A673 (cell line): ENCODE results near the gene CACNB1. TPM values are rescaled to one million over a fixed set of nuclear protein-coding genes. Genes with fewer than 3 reads are reported as not detected.

Source experiments
- BruUV-seq: library from RNA; stranded (reverse); fragments of 400-500 nt; replicated peaks from 2 replicates; lab custom pipeline; 2021; lab: Mats Ljungman, UMichigan
- CTCF ChIA-PET: fragments of 300-600 bp; sonication (Branson Sonifier 250); formaldehyde crosslinking; loops from one replicate; lab custom pipeline; 2022; ENCODE audit warnings: antibody characterized with exemption; lab: Charles Lee
- POLR2A ChIA-PET: fragments of 300-600 bp; sonication (Branson Sonifier 250); formaldehyde crosslinking; loops from one replicate; lab custom pipeline; 2022; ENCODE audit warnings: antibody characterized with exemption; ENCODE audit not compliant: low non-redundant PET; lab: Charles Lee
- DNase-seq: peaks from one replicate; pipeline ENCODE4 v3.0.0-alpha.2; 2015; ENCODE audit warnings: low spot score
- H3K27ac ChIP-seq: fragments of 200-600 bp; sonication (generic); 2 replicates; pipeline ENCODE4 v1.5.1; 2016; ENCODE audit warnings: mixed run types, low read depth, mild to moderate bottlenecking, mixed read lengths, antibody characterized with exemption, low read length; ENCODE audit not compliant: poor library complexity, severe bottlenecking
- H3K27me3 ChIP-seq: fragments of 200-600 bp; sonication (generic); replicated peaks from 2 replicates; pipeline ENCODE4 v1.6.1; 2017; ENCODE audit warnings: mixed run types, low read depth, mild to moderate bottlenecking, mixed read lengths, antibody characterized with exemption, low read length; ENCODE audit not compliant: insufficient read depth, poor library complexity
- H3K36me3 ChIP-seq: fragments of 200-600 bp; sonication (generic); 2 replicates; pipeline ENCODE4 v1.6.1; 2016; ENCODE audit warnings: mixed run types, mild to moderate bottlenecking, mixed read lengths, antibody characterized with exemption, low read length; ENCODE audit not compliant: insufficient read depth, poor library complexity, severe bottlenecking
- H3K4me1 ChIP-seq: fragments of 200-600 bp; sonication (generic); 2 replicates; pipeline ENCODE4 v1.6.1; 2017; ENCODE audit warnings: mixed run types, mild to moderate bottlenecking, mixed read lengths, antibody characterized with exemption, low read length; ENCODE audit not compliant: insufficient read depth, poor library complexity, severe bottlenecking
- H3K4me3 ChIP-seq: fragments of 200-600 bp; sonication (generic); 2 replicates; pipeline ENCODE4 v1.5.1; 2016; ENCODE audit warnings: low read depth, mixed run types, mild to moderate bottlenecking, mixed read lengths, low read length; ENCODE audit not compliant: poor library complexity, severe bottlenecking
- H3K9me3 ChIP-seq: fragments of 200-600 bp; sonication (generic); 2 replicates; pipeline ENCODE4 v1.6.1; 2016; ENCODE audit warnings: mixed run types, low read depth, mild to moderate bottlenecking, mixed read lengths, antibody characterized with exemption, low read length; ENCODE audit not compliant: poor library complexity, severe bottlenecking
- EZH2 ChIP-seq: fragments of 200-600 bp; sonication (generic); IDR thresholded peaks from 2 replicates; pipeline ENCODE4 v1.6.1; 2017; ENCODE audit warnings: borderline replicate concordance, low read depth, mild to moderate bottlenecking, mixed read lengths, antibody characterized with exemption, low read length; ENCODE audit not compliant: poor library complexity, severe bottlenecking
- intact Hi-C: fragments of 100-400 bp; cut with micrococcal nuclease; formaldehyde crosslinking; loops from one replicate; pipeline ENCODE4 v1.10.0; 2022; ENCODE audit not compliant: unreplicated experiment
- total RNA-seq: library from RNA; stranded (reverse); gene quantifications from 2 replicates; pipeline ENCODE4 v1.2.3, GENCODE V29; 2021
- TF ChIP-seq, protein P1 (sequence below): fragments of 300-800, 200-600 bp; sonication (generic); conservative IDR thresholded peaks from 2 replicates; pipeline ENCODE4 v1.5.1; 2017; ENCODE audit warnings: low read depth, mild to moderate bottlenecking, antibody characterized with exemption, low read length, moderate library complexity, mixed read lengths

Gene CACNB1
- total RNA-seq, 1 experiment from 2014 or later = 8.0 TPM

DNA sequence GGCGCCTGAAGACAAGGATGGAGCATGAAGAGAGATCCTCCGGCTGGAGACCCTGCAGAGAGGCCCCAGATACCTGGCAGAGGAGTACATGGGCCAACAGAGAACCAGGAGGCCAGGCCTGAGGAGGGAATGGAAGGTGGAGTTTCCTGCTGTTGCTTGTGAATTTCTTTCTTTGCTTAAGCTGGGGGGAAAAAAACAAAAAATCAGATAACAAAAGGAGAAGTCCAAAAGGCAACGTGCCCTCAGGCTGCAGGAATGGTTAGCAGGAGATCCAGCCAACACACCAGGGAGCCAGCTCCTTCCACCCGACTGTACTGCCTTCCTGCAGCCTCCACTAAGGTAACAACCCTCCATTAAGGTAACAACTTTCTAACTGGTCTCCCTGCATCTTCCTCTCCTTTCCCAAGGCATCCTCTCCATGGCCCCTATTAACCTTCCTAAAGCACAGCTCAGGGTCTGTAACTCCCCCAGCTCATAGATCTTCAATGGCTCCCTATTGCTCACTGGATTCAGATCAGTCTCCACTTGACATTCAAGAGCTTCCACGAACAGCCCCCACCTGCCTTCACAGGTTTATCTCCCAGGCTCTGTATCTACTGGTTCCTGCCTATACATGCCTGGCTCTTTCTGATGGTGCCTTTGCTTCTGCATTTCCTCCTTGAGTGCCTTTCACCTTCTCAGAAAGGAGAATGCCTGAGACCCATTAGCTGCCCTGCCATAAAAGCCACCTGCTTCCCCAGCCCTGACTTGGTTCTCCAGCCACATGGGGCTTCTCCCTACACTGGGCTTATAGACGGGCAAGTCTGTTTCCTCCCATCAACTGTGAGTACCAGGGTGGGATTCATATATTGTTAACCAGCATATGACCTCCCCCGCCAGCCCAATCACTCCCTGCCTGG, 30.8 kb downstream of the CACNB1 start:
- Histone ChIP-seq H3K4me1 (no peaks in the 10 kb centered on the region), H3K4me3 (no peak overlapping the region), H3K9me3 (no peaks in the 10 kb centered on the region), H3K36me3 (no peaks in the 10 kb centered on the region), H3K27me3 (no peaks in the 10 kb centered on the region), H3K27ac (no peak overlapping the region)
- ChIA-PET POLR2A (no interaction called here), CTCF (interaction anchor here (0.8 kb wide), 1 partner anchor 184 kb away, joined by 4 read pairs; no protein-coding TSS in a partner anchor)
- intact Hi-C loops = no loop called here
- no peak for DNase-seq
- no TSS peak for BruUV-seq
- TF ChIP-seq EZH2 = no peak
- TF ChIP-seq, protein P1, sequence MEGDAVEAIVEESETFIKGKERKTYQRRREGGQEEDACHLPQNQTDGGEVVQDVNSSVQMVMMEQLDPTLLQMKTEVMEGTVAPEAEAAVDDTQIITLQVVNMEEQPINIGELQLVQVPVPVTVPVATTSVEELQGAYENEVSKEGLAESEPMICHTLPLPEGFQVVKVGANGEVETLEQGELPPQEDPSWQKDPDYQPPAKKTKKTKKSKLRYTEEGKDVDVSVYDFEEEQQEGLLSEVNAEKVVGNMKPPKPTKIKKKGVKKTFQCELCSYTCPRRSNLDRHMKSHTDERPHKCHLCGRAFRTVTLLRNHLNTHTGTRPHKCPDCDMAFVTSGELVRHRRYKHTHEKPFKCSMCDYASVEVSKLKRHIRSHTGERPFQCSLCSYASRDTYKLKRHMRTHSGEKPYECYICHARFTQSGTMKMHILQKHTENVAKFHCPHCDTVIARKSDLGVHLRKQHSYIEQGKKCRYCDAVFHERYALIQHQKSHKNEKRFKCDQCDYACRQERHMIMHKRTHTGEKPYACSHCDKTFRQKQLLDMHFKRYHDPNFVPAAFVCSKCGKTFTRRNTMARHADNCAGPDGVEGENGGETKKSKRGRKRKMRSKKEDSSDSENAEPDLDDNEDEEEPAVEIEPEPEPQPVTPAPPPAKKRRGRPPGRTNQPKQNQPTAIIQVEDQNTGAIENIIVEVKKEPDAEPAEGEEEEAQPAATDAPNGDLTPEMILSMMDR = no peak

DNA sequence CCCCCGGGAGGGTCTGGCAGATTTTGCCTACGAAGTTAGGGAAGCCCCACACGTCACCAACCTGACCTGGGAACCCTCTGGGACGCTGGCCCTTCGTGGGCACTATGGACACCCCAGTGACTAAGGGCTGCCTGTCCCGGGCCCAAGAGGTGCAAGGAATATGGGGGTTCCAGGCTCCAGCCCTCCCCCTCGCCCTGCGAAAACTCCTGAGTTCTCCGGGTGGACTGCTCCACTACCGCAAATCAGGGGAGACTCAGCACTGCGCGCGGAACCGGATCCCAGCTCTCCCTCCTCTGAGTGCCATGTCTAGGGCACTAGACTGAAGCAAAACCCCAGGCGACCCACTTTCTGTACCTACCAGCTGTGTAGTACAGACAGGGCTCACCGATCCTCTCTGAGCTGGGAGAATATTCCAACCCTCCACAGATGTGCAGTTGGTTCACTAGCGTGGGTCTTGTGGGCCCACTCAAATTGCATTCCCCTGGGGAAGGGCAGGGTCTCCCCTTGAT, 31.6 kb downstream of the CACNB1 start, which contains the start of gene ARL5C:
TSS of gene ARL5C (minus strand) at position 321 of the 509 bp plus-strand sequence. CDS start 401 bp downstream, outside the sequence.
- POLR2A ChIA-PET = no interaction called here
- CTCF ChIA-PET = interaction anchor here (2.4 kb wide), 1 partner anchor 9 kb away, joined by 13 read pairs; no protein-coding TSS in a partner anchor
- Histone ChIP-seq H3K9me3 (no peaks in the 10 kb centered on the region), H3K27ac (no peak within 1 kb of the TSS), H3K4me3 (peak within 1 kb of the TSS; percentile 47), H3K27me3 (no peaks in the 10 kb centered on the region), H3K4me1 (no peaks in the 10 kb centered on the region), H3K36me3 (no peaks in the 10 kb centered on the region)
- DNase-seq = no peak
- intact Hi-C loops = no loop called here
- no TSS peak for BruUV-seq
- no peak for TF ChIP-seq EZH2

DNA sequence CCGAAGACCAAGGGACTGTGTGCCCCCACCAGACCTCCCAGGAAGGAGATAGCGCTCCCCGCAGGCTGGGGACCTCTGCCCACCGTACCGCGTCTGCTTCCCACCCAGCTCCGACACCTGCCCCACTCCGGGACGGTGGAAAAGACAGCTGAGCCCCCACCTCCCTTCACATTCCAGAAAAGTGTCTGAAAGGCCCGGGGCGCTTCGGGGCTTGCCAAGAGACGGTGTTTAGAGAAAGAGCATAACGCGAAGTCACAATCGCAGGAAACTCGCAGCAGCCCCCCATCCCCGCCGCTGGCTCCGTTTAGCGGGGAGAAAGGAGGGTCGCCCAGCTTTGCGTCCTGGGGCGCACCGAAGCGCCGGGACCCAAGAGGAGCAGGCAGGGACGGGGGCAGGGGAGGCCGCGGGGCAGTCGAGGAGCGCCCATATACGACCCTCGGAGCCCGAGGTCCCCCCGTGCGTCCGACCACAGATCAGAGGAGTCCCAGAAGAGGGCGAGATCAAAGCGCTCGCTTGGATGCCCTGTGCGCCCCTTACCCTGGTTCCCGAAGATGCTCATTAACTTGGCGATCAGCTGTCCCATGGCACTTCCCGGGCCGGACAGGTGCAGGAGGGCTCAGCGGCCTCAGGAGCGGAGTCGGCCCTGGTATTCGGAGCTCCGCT, 32.2 kb downstream of the CACNB1 start:
- H3K36me3 ChIP-seq = no peaks in the 10 kb centered on the region
- TF ChIP-seq, protein P1 = no peak
- no peak for TF ChIP-seq EZH2
- POLR2A ChIA-PET = no interaction called here
- CTCF ChIA-PET = interaction anchor here (0.5 to 2.4 kb wide), 7 partner anchors 9 to 187 kb away, joined by 3 to 16 read pairs (median 8); partner anchors contain the start of gene RPL19
- no TSS peak for BruUV-seq
- no peak overlapping the region for H3K27ac ChIP-seq
- no peak for DNase-seq
- no peaks in the 10 kb centered on the region for H3K27me3 ChIP-seq
- peak overlapping the region; percentile 47 for H3K4me3 ChIP-seq
- no peaks in the 10 kb centered on the region for H3K4me1 ChIP-seq
- H3K9me3 ChIP-seq = no peaks in the 10 kb centered on the region
- intact Hi-C loops = no loop called here
